ENCODE measurements around the gene TC2N.

TC2N gene

DNA sequence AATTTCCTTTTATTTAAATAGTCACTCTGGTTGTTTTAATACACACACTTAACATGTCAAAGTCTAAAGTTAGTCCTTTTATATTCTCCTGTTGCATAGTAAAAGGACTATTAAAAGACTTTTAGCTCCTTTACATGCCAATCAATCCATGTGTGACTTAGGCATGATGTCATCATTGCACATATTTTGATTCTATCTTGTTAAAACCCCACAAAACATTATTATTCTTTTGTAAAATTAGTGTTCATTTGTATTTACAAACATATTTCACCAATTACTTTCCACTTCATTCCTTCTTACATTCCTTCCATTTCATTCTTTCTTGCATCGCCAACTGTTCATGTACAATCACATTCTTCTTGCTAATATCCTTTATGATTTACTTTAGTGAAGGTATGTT is 39.6 kb downstream of the TC2N start:
- ATAC-seq: no peak
- TF ChIP-seq, protein P1, sequence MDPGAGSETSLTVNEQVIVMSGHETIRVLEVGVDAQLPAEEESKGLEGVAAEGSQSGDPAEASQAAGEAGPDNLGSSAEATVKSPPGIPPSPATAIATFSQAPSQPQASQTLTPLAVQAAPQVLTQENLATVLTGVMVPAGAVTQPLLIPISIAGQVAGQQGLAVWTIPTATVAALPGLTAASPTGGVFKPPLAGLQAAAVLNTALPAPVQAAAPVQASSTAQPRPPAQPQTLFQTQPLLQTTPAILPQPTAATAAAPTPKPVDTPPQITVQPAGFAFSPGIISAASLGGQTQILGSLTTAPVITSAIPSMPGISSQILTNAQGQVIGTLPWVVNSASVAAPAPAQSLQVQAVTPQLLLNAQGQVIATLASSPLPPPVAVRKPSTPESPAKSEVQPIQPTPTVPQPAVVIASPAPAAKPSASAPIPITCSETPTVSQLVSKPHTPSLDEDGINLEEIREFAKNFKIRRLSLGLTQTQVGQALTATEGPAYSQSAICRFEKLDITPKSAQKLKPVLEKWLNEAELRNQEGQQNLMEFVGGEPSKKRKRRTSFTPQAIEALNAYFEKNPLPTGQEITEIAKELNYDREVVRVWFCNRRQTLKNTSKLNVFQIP (CRISPR knock-in tag; IDR thresholded peaks at IDR 0.05; ENCODE audit: borderline replicate concordance, low read depth): no peak
- no peak for TF ChIP-seq GLIS3 (CRISPR knock-in tag; IDR thresholded peaks at IDR 0.05)
- TF ChIP-seq ZC3H10 (CRISPR knock-in tag; IDR thresholded peaks at IDR 0.05): no peak
- no peak for TF ChIP-seq CSDC2 (CRISPR knock-in tag; IDR thresholded peaks at IDR 0.05)
- TF ChIP-seq, protein P2, sequence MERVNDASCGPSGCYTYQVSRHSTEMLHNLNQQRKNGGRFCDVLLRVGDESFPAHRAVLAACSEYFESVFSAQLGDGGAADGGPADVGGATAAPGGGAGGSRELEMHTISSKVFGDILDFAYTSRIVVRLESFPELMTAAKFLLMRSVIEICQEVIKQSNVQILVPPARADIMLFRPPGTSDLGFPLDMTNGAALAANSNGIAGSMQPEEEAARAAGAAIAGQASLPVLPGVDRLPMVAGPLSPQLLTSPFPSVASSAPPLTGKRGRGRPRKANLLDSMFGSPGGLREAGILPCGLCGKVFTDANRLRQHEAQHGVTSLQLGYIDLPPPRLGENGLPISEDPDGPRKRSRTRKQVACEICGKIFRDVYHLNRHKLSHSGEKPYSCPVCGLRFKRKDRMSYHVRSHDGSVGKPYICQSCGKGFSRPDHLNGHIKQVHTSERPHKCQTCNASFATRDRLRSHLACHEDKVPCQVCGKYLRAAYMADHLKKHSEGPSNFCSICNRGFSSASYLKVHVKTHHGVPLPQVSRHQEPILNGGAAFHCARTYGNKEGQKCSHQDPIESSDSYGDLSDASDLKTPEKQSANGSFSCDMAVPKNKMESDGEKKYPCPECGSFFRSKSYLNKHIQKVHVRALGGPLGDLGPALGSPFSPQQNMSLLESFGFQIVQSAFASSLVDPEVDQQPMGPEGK (CRISPR knock-in tag; IDR thresholded peaks at IDR 0.05; ENCODE audit: borderline replicate concordance): no peak
- no peak for TF ChIP-seq ZNF8 (CRISPR knock-in tag; IDR thresholded peaks at IDR 0.05)

DNA sequence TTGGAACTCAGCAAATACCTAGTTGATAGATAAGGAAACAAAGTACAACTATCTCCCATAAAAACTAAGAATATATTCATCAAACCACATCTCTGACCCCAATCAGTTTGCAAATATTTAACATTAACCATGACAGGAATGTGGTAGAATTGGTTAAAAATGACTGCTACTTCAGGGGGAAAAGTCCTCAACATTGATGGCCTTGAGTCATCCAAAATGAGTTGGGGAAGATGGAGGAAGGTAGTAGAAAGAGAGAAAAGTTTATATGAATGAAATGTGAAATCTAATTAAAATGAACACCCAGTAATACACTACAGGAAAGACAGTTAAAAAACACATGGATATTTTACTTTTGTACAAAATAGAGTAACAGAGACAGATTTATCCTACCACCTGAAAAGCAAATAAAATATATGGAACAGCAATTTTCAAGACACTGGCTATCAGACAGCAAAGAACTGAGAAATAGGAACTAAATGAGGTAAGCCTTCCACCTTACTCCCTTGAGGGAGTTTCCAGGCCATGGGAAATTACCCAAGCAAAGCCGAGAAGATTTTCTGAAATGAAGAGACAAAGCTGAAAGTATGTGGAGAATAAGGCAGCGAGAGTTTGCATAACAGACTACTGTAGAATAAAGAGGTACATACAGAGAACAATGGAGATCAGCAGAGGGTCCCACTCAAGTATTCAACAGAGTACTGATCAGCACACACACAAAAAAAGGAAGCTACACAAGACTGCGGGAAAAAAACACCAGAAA is 49.6 kb downstream of the TC2N start:
- ATAC-seq: no peak
- TF ChIP-seq TCF4 (CRISPR knock-in tag; IDR thresholded peaks at IDR 0.05; ENCODE audit: borderline replicate concordance) (no peak), TOX (CRISPR knock-in tag; IDR thresholded peaks at IDR 0.05; ENCODE audit: borderline replicate concordance) (no peak), PPARA (CRISPR knock-in tag; IDR thresholded peaks at IDR 0.05; ENCODE audit: borderline replicate concordance) (no peak), SNAI2 (CRISPR knock-in tag; IDR thresholded peaks at IDR 0.05) (no peak), ARNTL (CRISPR knock-in tag; IDR thresholded peaks at IDR 0.05; ENCODE audit: borderline replicate concordance, low read depth) (no peak), ISL1 (CRISPR knock-in tag; IDR thresholded peaks at IDR 0.05) (no peak), ZNF565 (CRISPR knock-in tag; conservative IDR thresholded peaks at IDR 0.05; ENCODE audit: low read depth) (no peak), ZNF70 (CRISPR knock-in tag; IDR thresholded peaks at IDR 0.05) (no peak), CSDC2 (CRISPR knock-in tag; IDR thresholded peaks at IDR 0.05) (no peak)
- TF ChIP-seq, protein P1 (CRISPR knock-in tag; IDR thresholded peaks at IDR 0.05; ENCODE audit: borderline replicate concordance, low read depth): no peak
- TF ChIP-seq, protein P3, sequence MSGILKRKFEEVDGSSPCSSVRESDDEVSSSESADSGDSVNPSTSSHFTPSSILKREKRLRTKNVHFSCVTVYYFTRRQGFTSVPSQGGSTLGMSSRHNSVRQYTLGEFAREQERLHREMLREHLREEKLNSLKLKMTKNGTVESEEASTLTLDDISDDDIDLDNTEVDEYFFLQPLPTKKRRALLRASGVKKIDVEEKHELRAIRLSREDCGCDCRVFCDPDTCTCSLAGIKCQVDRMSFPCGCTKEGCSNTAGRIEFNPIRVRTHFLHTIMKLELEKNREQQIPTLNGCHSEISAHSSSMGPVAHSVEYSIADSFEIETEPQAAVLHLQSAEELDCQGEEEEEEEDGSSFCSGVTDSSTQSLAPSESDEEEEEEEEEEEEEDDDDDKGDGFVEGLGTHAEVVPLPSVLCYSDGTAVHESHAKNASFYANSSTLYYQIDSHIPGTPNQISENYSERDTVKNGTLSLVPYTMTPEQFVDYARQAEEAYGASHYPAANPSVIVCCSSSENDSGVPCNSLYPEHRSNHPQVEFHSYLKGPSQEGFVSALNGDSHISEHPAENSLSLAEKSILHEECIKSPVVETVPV (CRISPR knock-in tag; IDR thresholded peaks at IDR 0.05): no peak
- TF ChIP-seq, protein P4, sequence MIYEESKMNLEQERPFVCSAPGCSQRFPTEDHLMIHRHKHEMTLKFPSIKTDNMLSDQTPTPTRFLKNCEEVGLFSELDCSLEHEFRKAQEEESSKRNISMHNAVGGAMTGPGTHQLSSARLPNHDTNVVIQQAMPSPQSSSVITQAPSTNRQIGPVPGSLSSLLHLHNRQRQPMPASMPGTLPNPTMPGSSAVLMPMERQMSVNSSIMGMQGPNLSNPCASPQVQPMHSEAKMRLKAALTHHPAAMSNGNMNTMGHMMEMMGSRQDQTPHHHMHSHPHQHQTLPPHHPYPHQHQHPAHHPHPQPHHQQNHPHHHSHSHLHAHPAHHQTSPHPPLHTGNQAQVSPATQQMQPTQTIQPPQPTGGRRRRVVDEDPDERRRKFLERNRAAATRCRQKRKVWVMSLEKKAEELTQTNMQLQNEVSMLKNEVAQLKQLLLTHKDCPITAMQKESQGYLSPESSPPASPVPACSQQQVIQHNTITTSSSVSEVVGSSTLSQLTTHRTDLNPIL (CRISPR knock-in tag; IDR thresholded peaks at IDR 0.05; ENCODE audit: low read depth): no peak
- TF ChIP-seq, protein P5, sequence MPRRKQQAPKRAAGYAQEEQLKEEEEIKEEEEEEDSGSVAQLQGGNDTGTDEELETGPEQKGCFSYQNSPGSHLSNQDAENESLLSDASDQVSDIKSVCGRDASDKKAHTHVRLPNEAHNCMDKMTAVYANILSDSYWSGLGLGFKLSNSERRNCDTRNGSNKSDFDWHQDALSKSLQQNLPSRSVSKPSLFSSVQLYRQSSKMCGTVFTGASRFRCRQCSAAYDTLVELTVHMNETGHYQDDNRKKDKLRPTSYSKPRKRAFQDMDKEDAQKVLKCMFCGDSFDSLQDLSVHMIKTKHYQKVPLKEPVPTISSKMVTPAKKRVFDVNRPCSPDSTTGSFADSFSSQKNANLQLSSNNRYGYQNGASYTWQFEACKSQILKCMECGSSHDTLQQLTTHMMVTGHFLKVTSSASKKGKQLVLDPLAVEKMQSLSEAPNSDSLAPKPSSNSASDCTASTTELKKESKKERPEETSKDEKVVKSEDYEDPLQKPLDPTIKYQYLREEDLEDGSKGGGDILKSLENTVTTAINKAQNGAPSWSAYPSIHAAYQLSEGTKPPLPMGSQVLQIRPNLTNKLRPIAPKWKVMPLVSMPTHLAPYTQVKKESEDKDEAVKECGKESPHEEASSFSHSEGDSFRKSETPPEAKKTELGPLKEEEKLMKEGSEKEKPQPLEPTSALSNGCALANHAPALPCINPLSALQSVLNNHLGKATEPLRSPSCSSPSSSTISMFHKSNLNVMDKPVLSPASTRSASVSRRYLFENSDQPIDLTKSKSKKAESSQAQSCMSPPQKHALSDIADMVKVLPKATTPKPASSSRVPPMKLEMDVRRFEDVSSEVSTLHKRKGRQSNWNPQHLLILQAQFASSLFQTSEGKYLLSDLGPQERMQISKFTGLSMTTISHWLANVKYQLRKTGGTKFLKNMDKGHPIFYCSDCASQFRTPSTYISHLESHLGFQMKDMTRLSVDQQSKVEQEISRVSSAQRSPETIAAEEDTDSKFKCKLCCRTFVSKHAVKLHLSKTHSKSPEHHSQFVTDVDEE (CRISPR knock-in tag; IDR thresholded peaks at IDR 0.05): no peak

DNA sequence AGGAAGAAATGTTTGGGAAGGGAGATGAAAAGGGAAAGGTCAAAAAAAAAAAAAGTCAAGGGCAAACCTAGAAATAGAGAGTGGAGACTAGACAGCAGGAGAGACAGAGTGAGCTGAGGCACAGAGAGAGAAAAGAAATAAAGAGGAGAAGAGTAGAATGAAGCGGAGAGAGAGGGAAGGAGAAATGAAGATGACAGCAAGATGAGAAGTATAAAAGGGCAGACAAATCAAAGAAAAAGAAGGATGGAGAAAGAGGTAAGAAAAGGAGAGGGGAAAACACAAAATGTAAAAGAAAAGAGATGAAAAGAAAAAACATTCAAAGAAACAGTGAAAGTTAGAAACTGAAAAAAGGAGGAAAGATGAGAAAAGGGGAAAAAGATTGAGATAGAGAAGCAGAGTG is 53.0 kb downstream of the TC2N start:
- no peak for ATAC-seq
- TF ChIP-seq ESRRG (CRISPR knock-in tag; IDR thresholded peaks at IDR 0.05) (no peak), OSR1 (CRISPR knock-in tag; IDR thresholded peaks at IDR 0.05) (no peak), ZFP3 (CRISPR knock-in tag; IDR thresholded peaks at IDR 0.05) (no peak), SNAI2 (CRISPR knock-in tag; IDR thresholded peaks at IDR 0.05) (no peak), ZNF70 (CRISPR knock-in tag; IDR thresholded peaks at IDR 0.05) (no peak), ZFP30 (CRISPR knock-in tag; IDR thresholded peaks at IDR 0.05) (no peak), BACH2 (CRISPR knock-in tag; IDR thresholded peaks at IDR 0.05; ENCODE audit: borderline replicate concordance) (no peak), ZNF565 (CRISPR knock-in tag; conservative IDR thresholded peaks at IDR 0.05; ENCODE audit: low read depth) (no peak), ZNF8 (CRISPR knock-in tag; IDR thresholded peaks at IDR 0.05) (no peak), GLIS3 (CRISPR knock-in tag; IDR thresholded peaks at IDR 0.05) (no peak)
- TF ChIP-seq, protein P2 (CRISPR knock-in tag; IDR thresholded peaks at IDR 0.05; ENCODE audit: borderline replicate concordance): no peak

All from SK-N-SH treated with all-trans-retinoic acid at 6 μM for 48 hours (cell line).